Measurements from ENCODE around the gene ZNF136.

- TF ChIP-seq POLR2A (IDR thresholded peaks at IDR 0.05; ENCODE audit: borderline replicate concordance, extremely low read depth, insufficient read depth, insufficient read length) (no peak), REST (IDR thresholded peaks at IDR 0.05; ENCODE audit: low read depth) (no peak), MAX (IDR thresholded peaks at IDR 0.05) (no peak), CTCF (IDR thresholded peaks at IDR 0.05 in 2 of 3, conservative IDR thresholded peaks at IDR 0.05 in 1 of 3; ENCODE audit: borderline replicate concordance in 1 of 3, insufficient read depth in 1 of 3, low read depth in 2 of 3, low read length in 2 of 3) (no peak), CEBPB (IDR thresholded peaks at IDR 0.05; ENCODE audit: low read depth) (no peak), TCF7L2 (IDR thresholded peaks at IDR 0.05; ENCODE audit: borderline replicate concordance, extremely low read depth, insufficient read depth, insufficient read length) (no peak), EZH2 (IDR thresholded peaks at IDR 0.05) (no peak), RAD21 (IDR thresholded peaks at IDR 0.05; ENCODE audit: low read depth) (no peak), JUND (IDR thresholded peaks at IDR 0.05) (no peak), ZNF274 (IDR thresholded peaks at IDR 0.05; ENCODE audit: low read depth, low read length) (no peak), ZFX (IDR thresholded peaks at IDR 0.05) (no peak), YY1 (IDR thresholded peaks at IDR 0.05; ENCODE audit: extremely low read depth, insufficient replicate concordance, low read depth, low read length) (no peak), POLR2AphosphoS5 (IDR thresholded peaks at IDR 0.05; ENCODE audit: low read depth, low read length) (no peak), SP1 (IDR thresholded peaks at IDR 0.05; ENCODE audit: low read depth) (no peak)
These were observed 45.5 kb upstream of the ZNF136 start for GRCh38 chr19:12117201-12117970.

Measured in HCT116 (cell line).